Neural cell (in vitro differentiated cells): ENCODE data around the gene RAB4B. TPM values are rescaled to one million over a fixed set of nuclear protein-coding genes. Genes with fewer than 3 reads are reported as not detected.

Experiments used
- H2AFZ ChIP-seq: fragments of 200-600, 300-800 bp; sonication (generic), shearing (Covaris generic); 2 replicates; pipeline ENCODE4 v1.6.0; 2014; ENCODE audit warnings: low read depth, mild to moderate bottlenecking, antibody characterized with exemption, low read length, moderate library complexity
- H3F3A ChIP-seq: fragments of 200-600 bp; shearing (Covaris generic); 2 replicates; pipeline ENCODE4 v1.6.1; 2016; ENCODE audit warnings: mild to moderate bottlenecking, moderate library complexity, mixed read lengths, antibody characterized with exemption, low read length; ENCODE audit not compliant: insufficient read depth, poor library complexity, severe bottlenecking
- H3K27ac ChIP-seq: fragments of 200-600, 300-800 bp; sonication (generic), shearing (Covaris generic); 2 replicates; pipeline ENCODE4 v1.5.1; 2014; ENCODE audit warnings: mild to moderate bottlenecking, low read length, moderate library complexity
- H3K27me3 ChIP-seq: fragments of 300-800, 200-600 bp; sonication (generic), shearing (Covaris generic); 2 replicates; pipeline ENCODE4 v1.6.0; 2014; ENCODE audit warnings: mild to moderate bottlenecking, low read depth, low read length, moderate library complexity; ENCODE audit not compliant: insufficient read depth
- H3K36me3 ChIP-seq: fragments of 300-800, 200-600 bp; sonication (generic), shearing (Covaris generic); 2 replicates; pipeline ENCODE4 v1.5.1; 2014; ENCODE audit warnings: mild to moderate bottlenecking, antibody characterized with exemption, low read length, moderate library complexity; ENCODE audit not compliant: insufficient read depth
- H3K4me2 ChIP-seq: fragments of 300-800, 200-600 bp; sonication (generic), shearing (Covaris generic); 2 replicates; pipeline ENCODE4 v1.6.0; 2014; ENCODE audit warnings: mild to moderate bottlenecking, low read length
- H3K4me3 ChIP-seq: fragments of 300-800, 200-600 bp; sonication (generic), shearing (Covaris generic); 2 replicates; pipeline ENCODE4 v1.5.1; 2014; ENCODE audit warnings: mild to moderate bottlenecking, low read length, moderate library complexity
- H3K79me2 ChIP-seq: fragments of 200-600 bp; shearing (Covaris generic); replicated peaks from 2 replicates; pipeline ENCODE4 v1.6.0; 2014; ENCODE audit warnings: mild to moderate bottlenecking, low read length, moderate library complexity; ENCODE audit not compliant: insufficient read depth
- H3K9ac ChIP-seq: fragments of 300-800, 200-600 bp; sonication (generic), shearing (Covaris generic); 2 replicates; pipeline ENCODE4 v1.6.1; 2016; ENCODE audit warnings: mild to moderate bottlenecking, low read length, mixed read lengths
- H3K9me2 ChIP-seq: fragments of 200-600 bp; shearing (Covaris generic); 2 replicates; pipeline ENCODE4 v1.6.1; 2016; ENCODE audit warnings: mild to moderate bottlenecking, low read length, mixed read lengths; ENCODE audit not compliant: insufficient read depth
- H3K9me3 ChIP-seq: fragments of 200-600, 300-800 bp; sonication (generic), shearing (Covaris generic); 2 replicates; pipeline ENCODE4 v1.6.1; 2016; ENCODE audit warnings: mild to moderate bottlenecking, mixed run types, low read length, moderate library complexity, mixed read lengths
- H4K20me1 ChIP-seq: fragments of 200-600 bp; shearing (Covaris generic); 2 replicates; pipeline ENCODE4 v1.6.1; 2016; ENCODE audit warnings: mild to moderate bottlenecking, mixed run types; ENCODE audit not compliant: insufficient read depth
- EP300 ChIP-seq: fragments of 450-650 bp; conservative IDR thresholded peaks from 2 replicates; pipeline ENCODE4 v1.6.1; 2014; ENCODE audit warnings: antibody characterized with exemption, mild to moderate bottlenecking, moderate library complexity; ENCODE audit not compliant: poor library complexity, severe bottlenecking
- EZH2 ChIP-seq: fragments of 200-600, 300-800 bp; shearing (Covaris generic), sonication (generic); IDR thresholded peaks from 2 replicates; pipeline ENCODE4 v1.6.1; 2014; ENCODE audit warnings: antibody characterized with exemption, low read length, borderline replicate concordance, mild to moderate bottlenecking; ENCODE audit not compliant: insufficient read depth, poor library complexity, severe bottlenecking
- MXI1 ChIP-seq: fragments of 450-650 bp; conservative IDR thresholded peaks from 2 replicates; pipeline ENCODE4 v1.6.1; 2014; ENCODE audit warnings: antibody characterized with exemption, mild to moderate bottlenecking; ENCODE audit not compliant: poor library complexity, severe bottlenecking
- POLR2AphosphoS5 ChIP-seq: IDR thresholded peaks from 2 replicates; pipeline ENCODE4 v1.6.1; 2012
- RAD21 ChIP-seq: fragments of 450-650 bp; conservative IDR thresholded peaks from 2 replicates; pipeline ENCODE4 v1.6.1; 2014; ENCODE audit warnings: antibody characterized with exemption, mild to moderate bottlenecking, moderate library complexity
- SMC3 ChIP-seq: fragments of 450-650 bp; conservative IDR thresholded peaks from 2 replicates; pipeline ENCODE4 v1.6.1; 2014; ENCODE audit warnings: antibody characterized with exemption, mild to moderate bottlenecking, moderate library complexity; ENCODE audit not compliant: poor library complexity
- TAF1 ChIP-seq: IDR thresholded peaks from 2 replicates; pipeline ENCODE4 v1.6.1; 2012; ENCODE audit warnings: low read depth
- polyA plus RNA-seq: library from polyadenylated mRNA; depleted of rRNA; stranded (reverse); fragments of >200 nt; gene quantifications from 2 replicates; pipeline ENCODE4 v1.2.3, GENCODE V29; 2014
- TF ChIP-seq, protein P1 (sequence below): IDR thresholded peaks from 2 replicates; pipeline ENCODE4 v1.6.1; 2012; ENCODE audit warnings: borderline replicate concordance
- TF ChIP-seq, protein P2 (sequence below): fragments of 450-650 bp; IDR thresholded peaks from 2 replicates; pipeline ENCODE4 v1.5.1; 2014; ENCODE audit warnings: antibody characterized with exemption, mild to moderate bottlenecking, moderate library complexity; ENCODE audit not compliant: poor library complexity, severe bottlenecking

Gene RAB4B
- polyA plus RNA-seq, 1 donor from 2014 or later, result 66.0 TPM

DNA sequence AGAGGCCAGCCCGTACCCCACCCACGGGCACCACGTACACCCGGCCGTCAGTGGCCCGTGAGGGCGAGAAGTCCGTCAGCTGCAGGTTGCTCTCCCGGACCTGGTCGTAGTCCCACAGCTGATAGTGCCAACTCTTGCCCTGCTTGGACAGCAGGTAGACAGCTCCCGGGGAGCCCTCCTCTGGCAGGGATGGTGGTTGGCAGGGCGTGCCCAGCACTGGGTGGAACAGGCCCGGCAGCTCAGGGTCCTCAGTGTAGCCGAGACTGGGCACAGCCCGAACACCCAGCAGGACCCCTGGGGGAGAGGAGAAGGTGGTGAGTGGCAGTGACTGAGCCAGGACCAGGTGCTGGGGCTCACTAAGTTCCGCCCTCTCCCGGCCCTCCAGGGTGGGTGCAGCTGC is 35.6 kb upstream of the RAB4B start:
- no peak overlapping the region for H3K9ac ChIP-seq
- no peaks in the 10 kb centered on the region for H3K79me2 ChIP-seq
- no peaks in the 10 kb centered on the region for H3K36me3 ChIP-seq
- H3F3A ChIP-seq, result no peaks in the 10 kb centered on the region
- no peak overlapping the region for H3K27ac ChIP-seq
- H3K27me3 ChIP-seq, result no peaks in the 10 kb centered on the region
- no peak overlapping the region for H2AFZ ChIP-seq
- no peaks in the 10 kb centered on the region for H3K9me3 ChIP-seq
- no peaks in the 10 kb centered on the region for H3K9me2 ChIP-seq
- no peaks in the 10 kb centered on the region for H4K20me1 ChIP-seq
- no peak overlapping the region for H3K4me3 ChIP-seq
- no peak overlapping the region for H3K4me2 ChIP-seq
- TF ChIP-seq SMC3, result no peak
- no peak for TF ChIP-seq POLR2AphosphoS5
- no peak for TF ChIP-seq EZH2
- TF ChIP-seq, protein P1, sequence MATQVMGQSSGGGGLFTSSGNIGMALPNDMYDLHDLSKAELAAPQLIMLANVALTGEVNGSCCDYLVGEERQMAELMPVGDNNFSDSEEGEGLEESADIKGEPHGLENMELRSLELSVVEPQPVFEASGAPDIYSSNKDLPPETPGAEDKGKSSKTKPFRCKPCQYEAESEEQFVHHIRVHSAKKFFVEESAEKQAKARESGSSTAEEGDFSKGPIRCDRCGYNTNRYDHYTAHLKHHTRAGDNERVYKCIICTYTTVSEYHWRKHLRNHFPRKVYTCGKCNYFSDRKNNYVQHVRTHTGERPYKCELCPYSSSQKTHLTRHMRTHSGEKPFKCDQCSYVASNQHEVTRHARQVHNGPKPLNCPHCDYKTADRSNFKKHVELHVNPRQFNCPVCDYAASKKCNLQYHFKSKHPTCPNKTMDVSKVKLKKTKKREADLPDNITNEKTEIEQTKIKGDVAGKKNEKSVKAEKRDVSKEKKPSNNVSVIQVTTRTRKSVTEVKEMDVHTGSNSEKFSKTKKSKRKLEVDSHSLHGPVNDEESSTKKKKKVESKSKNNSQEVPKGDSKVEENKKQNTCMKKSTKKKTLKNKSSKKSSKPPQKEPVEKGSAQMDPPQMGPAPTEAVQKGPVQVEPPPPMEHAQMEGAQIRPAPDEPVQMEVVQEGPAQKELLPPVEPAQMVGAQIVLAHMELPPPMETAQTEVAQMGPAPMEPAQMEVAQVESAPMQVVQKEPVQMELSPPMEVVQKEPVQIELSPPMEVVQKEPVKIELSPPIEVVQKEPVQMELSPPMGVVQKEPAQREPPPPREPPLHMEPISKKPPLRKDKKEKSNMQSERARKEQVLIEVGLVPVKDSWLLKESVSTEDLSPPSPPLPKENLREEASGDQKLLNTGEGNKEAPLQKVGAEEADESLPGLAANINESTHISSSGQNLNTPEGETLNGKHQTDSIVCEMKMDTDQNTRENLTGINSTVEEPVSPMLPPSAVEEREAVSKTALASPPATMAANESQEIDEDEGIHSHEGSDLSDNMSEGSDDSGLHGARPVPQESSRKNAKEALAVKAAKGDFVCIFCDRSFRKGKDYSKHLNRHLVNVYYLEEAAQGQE, result no peak
- TF ChIP-seq RAD21, result no peak
- TF ChIP-seq EP300, result no peak
- TF ChIP-seq TAF1, result no peak
- no peak for TF ChIP-seq MXI1
- TF ChIP-seq, protein P2, sequence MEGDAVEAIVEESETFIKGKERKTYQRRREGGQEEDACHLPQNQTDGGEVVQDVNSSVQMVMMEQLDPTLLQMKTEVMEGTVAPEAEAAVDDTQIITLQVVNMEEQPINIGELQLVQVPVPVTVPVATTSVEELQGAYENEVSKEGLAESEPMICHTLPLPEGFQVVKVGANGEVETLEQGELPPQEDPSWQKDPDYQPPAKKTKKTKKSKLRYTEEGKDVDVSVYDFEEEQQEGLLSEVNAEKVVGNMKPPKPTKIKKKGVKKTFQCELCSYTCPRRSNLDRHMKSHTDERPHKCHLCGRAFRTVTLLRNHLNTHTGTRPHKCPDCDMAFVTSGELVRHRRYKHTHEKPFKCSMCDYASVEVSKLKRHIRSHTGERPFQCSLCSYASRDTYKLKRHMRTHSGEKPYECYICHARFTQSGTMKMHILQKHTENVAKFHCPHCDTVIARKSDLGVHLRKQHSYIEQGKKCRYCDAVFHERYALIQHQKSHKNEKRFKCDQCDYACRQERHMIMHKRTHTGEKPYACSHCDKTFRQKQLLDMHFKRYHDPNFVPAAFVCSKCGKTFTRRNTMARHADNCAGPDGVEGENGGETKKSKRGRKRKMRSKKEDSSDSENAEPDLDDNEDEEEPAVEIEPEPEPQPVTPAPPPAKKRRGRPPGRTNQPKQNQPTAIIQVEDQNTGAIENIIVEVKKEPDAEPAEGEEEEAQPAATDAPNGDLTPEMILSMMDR, result no peak

- no peaks in the 10 kb centered on the region for H3K9me2 ChIP-seq
- no peak overlapping the region for H2AFZ ChIP-seq
- TF ChIP-seq, protein P2, result no peak
- TF ChIP-seq POLR2AphosphoS5 (no peak), EP300 (no peak), RAD21 (no peak), TAF1 (no peak), SMC3 (no peak), EZH2 (no peak), MXI1 (no peak)
- TF ChIP-seq, protein P1, result no peak
- no peak overlapping the region for H3K27ac ChIP-seq
- H3K9ac ChIP-seq, result no peak overlapping the region
- no peaks in the 10 kb centered on the region for H3K36me3 ChIP-seq
- H3F3A ChIP-seq, result no peaks in the 10 kb centered on the region
- H3K27me3 ChIP-seq, result no peaks in the 10 kb centered on the region
- no peaks in the 10 kb centered on the region for H4K20me1 ChIP-seq
- no peak overlapping the region for H3K4me2 ChIP-seq
- H3K9me3 ChIP-seq, result no peaks in the 10 kb centered on the region
- H3K79me2 ChIP-seq, result no peaks in the 10 kb centered on the region
- H3K4me3 ChIP-seq, result no peak overlapping the region
Measured at GRCh38 chr19:40742886-40743285, 35.2 kb upstream of the RAB4B start.
